PC-3 (cell line): ENCODE data around the gene TDRD1. TPM values are rescaled to one million over a fixed set of nuclear protein-coding genes. Genes with fewer than 3 reads are reported as not detected.
A peak's percentile ranks its signal among the peaks of the same experiment; 100 is the strongest.

Experiments used
- ATAC-seq: fragments of 200-7000 bp; cut with Tn5 transposase; 2 replicates; pipeline ENCODE4 v1.9.1; 2020; ENCODE audit warnings: mild to moderate bottlenecking, moderate library complexity
- BruUV-seq: library from RNA; stranded (reverse); fragments of 400-500 nt; replicated peaks from 2 replicates; lab custom pipeline; 2021; lab: Mats Ljungman, UMichigan
- CTCF ChIA-PET: fragments of 300-600 bp; sonication (Branson Sonifier 250); formaldehyde crosslinking; loops from one replicate; lab custom pipeline; 2022; ENCODE audit warnings: antibody characterized with exemption; lab: Charles Lee
- POLR2A ChIA-PET: fragments of 300-600 bp; sonication (Branson Sonifier 250); formaldehyde crosslinking; loops from one replicate; lab custom pipeline; 2022; ENCODE audit warnings: antibody characterized with exemption; ENCODE audit not compliant: unreplicated experiment; lab: Charles Lee
- DNase-seq: peaks from one replicate; pipeline ENCODE4 v3.0.0-alpha.2; 2015
- H2AFZ ChIP-seq: fragments of 300-600 bp; sonication (generic); 2 replicates; pipeline ENCODE4 v1.6.0; 2016; ENCODE audit warnings: antibody characterized with exemption, low read length
- H3F3A ChIP-seq: fragments of 300-600 bp; sonication (generic); one replicate; pipeline ENCODE4 v1.6.0; 2017; ENCODE audit warnings: antibody characterized with exemption, low read length, control low read depth, mild to moderate bottlenecking; ENCODE audit not compliant: unreplicated experiment
- H3K27ac ChIP-seq: fragments of 300-600 bp; sonication (generic); 2 replicates; pipeline ENCODE4 v1.5.1; 2016; ENCODE audit warnings: mild to moderate bottlenecking, low read length
- H3K27me3 ChIP-seq: fragments of 300-600 bp; sonication (generic); 2 replicates; pipeline ENCODE4 v1.6.1; 2016; ENCODE audit warnings: low read length, mixed read lengths
- H3K36me3 ChIP-seq: fragments of 300-600 bp; sonication (generic); 2 replicates; pipeline ENCODE4 v1.6.1; 2016; ENCODE audit warnings: low read depth, mixed run types, low read length, mixed read lengths
- H3K4me1 ChIP-seq: fragments of 300-600 bp; sonication (generic); 2 replicates; pipeline ENCODE4 v1.5.1; 2016; ENCODE audit warnings: low read length; ENCODE audit not compliant: insufficient read depth
- H3K4me2 ChIP-seq: fragments of 300-600 bp; sonication (generic); 2 replicates; pipeline ENCODE4 v1.6.0; 2016; ENCODE audit warnings: low read length
- H3K4me3 ChIP-seq: fragments of 300-600 bp; sonication (generic); 2 replicates; pipeline ENCODE4 v1.5.1; 2016; ENCODE audit warnings: mild to moderate bottlenecking, low read length, mixed read lengths
- H3K79me2 ChIP-seq: fragments of 300-600 bp; sonication (generic); 2 replicates; pipeline ENCODE4 v1.6.1; 2017; ENCODE audit warnings: low read length, mixed read lengths
- H3K9ac ChIP-seq: fragments of 300-600 bp; sonication (generic); 2 replicates; pipeline ENCODE4 v1.6.0; 2016; ENCODE audit warnings: mild to moderate bottlenecking, low read length
- H3K9me2 ChIP-seq: fragments of 300-600 bp; sonication (generic); replicated peaks from 2 replicates; pipeline ENCODE4 v1.6.1; 2016; ENCODE audit warnings: mixed run types, low read length, mixed read lengths
- H3K9me3 ChIP-seq: fragments of 300-600 bp; sonication (generic); 2 replicates; pipeline ENCODE4 v1.6.1; 2016; ENCODE audit warnings: low read length, mixed read lengths
- H4K20me1 ChIP-seq: fragments of 300-600 bp; sonication (generic); 2 replicates; pipeline ENCODE4 v1.6.1; 2016; ENCODE audit warnings: low read length, mixed read lengths
- EZH2 ChIP-seq: fragments of 300-600 bp; sonication (generic); IDR thresholded peaks from one replicate; pipeline ENCODE4 v1.6.1; 2017; ENCODE audit warnings: antibody characterized with exemption, mild to moderate bottlenecking, low read length; ENCODE audit not compliant: unreplicated experiment
- EZH2phosphoT487 ChIP-seq: fragments of 300-600 bp; sonication (generic); IDR thresholded peaks from 2 replicates; pipeline ENCODE4 v1.6.1; 2018; ENCODE audit warnings: mild to moderate bottlenecking, antibody characterized with exemption, low read length, borderline replicate concordance
- intact Hi-C: fragments of 100-400 bp; cut with micrococcal nuclease; formaldehyde crosslinking; loops from 2 replicates; pipeline ENCODE4 v1.9.0; 2023
- total RNA-seq: library from RNA; depleted of rRNA; stranded (reverse); fragments of >200 nt; gene quantifications from 2 replicates; pipeline ENCODE4 v1.2.3, GENCODE V29; 2014
- TF ChIP-seq, protein P1 (sequence below): fragments of 300-600 bp; sonication (generic); conservative IDR thresholded peaks from 2 replicates; pipeline ENCODE4 v1.5.1; 2017; ENCODE audit warnings: antibody characterized with exemption, low read depth, mild to moderate bottlenecking, low read length

Gene TDRD1
- total RNA-seq, 1 experiment from 2014 or later, result not detected

DNA sequence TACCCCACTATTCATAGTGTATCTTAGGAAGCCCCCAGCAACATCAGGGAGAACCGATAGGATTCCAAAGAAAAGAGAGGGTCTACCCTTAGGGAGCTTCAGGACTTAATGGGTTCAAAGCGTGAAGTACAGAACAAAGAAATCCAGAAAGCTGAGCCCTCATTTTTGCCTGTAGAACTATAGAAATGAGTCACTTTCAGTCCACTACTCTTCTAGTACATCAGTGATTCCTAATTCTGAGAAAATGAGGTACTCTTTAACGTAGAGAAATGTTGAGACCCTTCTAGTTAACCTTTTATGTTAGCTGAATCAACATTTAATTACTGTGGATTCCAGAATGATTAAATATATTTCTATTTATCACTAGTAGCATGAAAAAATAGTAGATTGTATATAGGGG lies 1.8 kb downstream of the TDRD1 start:
- H3F3A ChIP-seq, result no peaks in the 10 kb centered on the region
- no peaks in the 10 kb centered on the region for H4K20me1 ChIP-seq
- no peak overlapping the region for H3K27ac ChIP-seq
- no peaks in the 10 kb centered on the region for H3K79me2 ChIP-seq
- BruUV-seq, result no TSS peak
- DNase-seq (no peak), ATAC-seq (no peak)
- CTCF ChIA-PET, result no interaction called here
- H3K9me3 ChIP-seq, result no peaks in the 10 kb centered on the region
- no peaks in the 10 kb centered on the region for H3K27me3 ChIP-seq
- H3K4me3 ChIP-seq, result no peak overlapping the region
- POLR2A ChIA-PET, result no interaction called here
- H3K9ac ChIP-seq, result no peak overlapping the region
- H3K4me1 ChIP-seq, result no peaks in the 10 kb centered on the region
- H2AFZ ChIP-seq, result 0 out of 2 replicates have a peak overlapping the region, but pooled peaks have one; percentile 72
- TF ChIP-seq EZH2phosphoT487, result no peak
- TF ChIP-seq, protein P1, sequence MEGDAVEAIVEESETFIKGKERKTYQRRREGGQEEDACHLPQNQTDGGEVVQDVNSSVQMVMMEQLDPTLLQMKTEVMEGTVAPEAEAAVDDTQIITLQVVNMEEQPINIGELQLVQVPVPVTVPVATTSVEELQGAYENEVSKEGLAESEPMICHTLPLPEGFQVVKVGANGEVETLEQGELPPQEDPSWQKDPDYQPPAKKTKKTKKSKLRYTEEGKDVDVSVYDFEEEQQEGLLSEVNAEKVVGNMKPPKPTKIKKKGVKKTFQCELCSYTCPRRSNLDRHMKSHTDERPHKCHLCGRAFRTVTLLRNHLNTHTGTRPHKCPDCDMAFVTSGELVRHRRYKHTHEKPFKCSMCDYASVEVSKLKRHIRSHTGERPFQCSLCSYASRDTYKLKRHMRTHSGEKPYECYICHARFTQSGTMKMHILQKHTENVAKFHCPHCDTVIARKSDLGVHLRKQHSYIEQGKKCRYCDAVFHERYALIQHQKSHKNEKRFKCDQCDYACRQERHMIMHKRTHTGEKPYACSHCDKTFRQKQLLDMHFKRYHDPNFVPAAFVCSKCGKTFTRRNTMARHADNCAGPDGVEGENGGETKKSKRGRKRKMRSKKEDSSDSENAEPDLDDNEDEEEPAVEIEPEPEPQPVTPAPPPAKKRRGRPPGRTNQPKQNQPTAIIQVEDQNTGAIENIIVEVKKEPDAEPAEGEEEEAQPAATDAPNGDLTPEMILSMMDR, result no peak
- TF ChIP-seq EZH2, result no peak
- intact Hi-C loops, result no loop called here
- H3K4me2 ChIP-seq, result no peak overlapping the region
- H3K9me2 ChIP-seq, result no peaks in the 10 kb centered on the region
- H3K36me3 ChIP-seq, result no peaks in the 10 kb centered on the region

DNA sequence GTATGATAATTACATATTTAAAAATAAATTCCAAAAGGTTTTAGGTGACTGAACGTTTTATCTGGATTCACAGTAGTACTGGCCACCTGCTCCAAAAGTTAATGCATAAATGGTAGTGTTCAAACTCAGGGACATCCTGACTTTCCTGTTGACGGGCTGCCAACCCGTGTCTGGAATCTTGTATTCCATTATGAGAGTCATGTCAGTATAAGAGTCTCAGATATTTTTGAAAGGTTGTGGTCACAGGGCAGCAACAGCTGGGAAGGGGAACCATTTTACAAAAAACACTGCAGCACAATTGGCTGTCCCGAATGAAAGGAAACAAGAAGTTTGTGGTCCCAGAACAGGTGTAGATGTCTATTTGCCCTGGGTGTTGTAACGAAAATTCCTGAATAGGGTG lies 2.8 kb downstream of the TDRD1 start:
- ChIA-PET POLR2A (no interaction called here), CTCF (no interaction called here)
- Histone ChIP-seq H2AFZ (no peak overlapping the region), H4K20me1 (no peaks in the 10 kb centered on the region), H3K79me2 (no peaks in the 10 kb centered on the region), H3K4me1 (no peaks in the 10 kb centered on the region), H3K27ac (no peak overlapping the region), H3K27me3 (no peaks in the 10 kb centered on the region), H3K9ac (no peak overlapping the region), H3K4me2 (no peak overlapping the region), H3K36me3 (no peaks in the 10 kb centered on the region), H3K9me2 (no peaks in the 10 kb centered on the region), H3F3A (no peaks in the 10 kb centered on the region), H3K4me3 (no peak overlapping the region), H3K9me3 (no peaks in the 10 kb centered on the region)
- ATAC-seq (no peak), DNase-seq (no peak)
- no TSS peak for BruUV-seq
- intact Hi-C loops, result no loop called here
- TF ChIP-seq EZH2phosphoT487 (no peak), EZH2 (no peak)
- TF ChIP-seq, protein P1, result no peak

DNA sequence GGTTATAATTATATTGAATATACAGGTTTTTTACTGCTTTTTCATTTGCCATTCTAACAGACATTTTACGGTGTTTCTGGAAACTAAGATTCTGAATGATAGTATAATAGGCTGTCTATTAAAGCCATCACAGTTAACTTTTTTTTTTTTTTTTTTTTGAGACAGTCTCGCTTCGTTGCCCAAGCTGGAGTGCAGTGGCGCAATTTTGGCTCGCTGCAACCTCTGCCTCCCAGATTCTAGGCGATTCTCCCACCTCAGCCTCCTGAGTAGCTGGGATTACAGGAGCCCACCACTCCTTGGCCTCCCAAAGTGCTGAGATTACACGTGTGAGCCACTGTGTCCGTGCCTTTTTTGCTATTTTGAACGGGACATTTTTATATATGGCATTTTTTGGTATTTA lies 4.4 kb downstream of the TDRD1 start:
- H2AFZ ChIP-seq, result no peak overlapping the region
- no peaks in the 10 kb centered on the region for H3F3A ChIP-seq
- H3K4me1 ChIP-seq, result no peaks in the 10 kb centered on the region
- DNase-seq (no peak), ATAC-seq (no peak)
- no peaks in the 10 kb centered on the region for H3K79me2 ChIP-seq
- intact Hi-C loops, result no loop called here
- CTCF ChIA-PET, result no interaction called here
- TF ChIP-seq EZH2phosphoT487 (no peak), EZH2 (no peak)
- TF ChIP-seq, protein P1, result no peak
- no peak overlapping the region for H3K4me2 ChIP-seq
- no peaks in the 10 kb centered on the region for H3K27me3 ChIP-seq
- POLR2A ChIA-PET, result no interaction called here
- no peaks in the 10 kb centered on the region for H3K9me3 ChIP-seq
- H4K20me1 ChIP-seq, result no peaks in the 10 kb centered on the region
- no peaks in the 10 kb centered on the region for H3K36me3 ChIP-seq
- no peak overlapping the region for H3K4me3 ChIP-seq
- no peaks in the 10 kb centered on the region for H3K9me2 ChIP-seq
- H3K27ac ChIP-seq, result no peak overlapping the region
- BruUV-seq, result no TSS peak
- H3K9ac ChIP-seq, result no peak overlapping the region
